HG03520 (cell line): ENCODE data around the gene NPBWR2.
"Not testable (repeated sequence)": the region's sequence is repeated elsewhere in the genome, so short reads cannot be mapped to it uniquely, and the experiment has no call there.

Experiments used
- ATAC-seq: cut with Tn5 transposase; IDR thresholded peaks from one replicate; pipeline ENCODE4 v1.9.1; 2021; ENCODE audit warnings: mild to moderate bottlenecking, moderate library complexity; ENCODE audit not compliant: unreplicated experiment

NPBWR2 gene

DNA sequence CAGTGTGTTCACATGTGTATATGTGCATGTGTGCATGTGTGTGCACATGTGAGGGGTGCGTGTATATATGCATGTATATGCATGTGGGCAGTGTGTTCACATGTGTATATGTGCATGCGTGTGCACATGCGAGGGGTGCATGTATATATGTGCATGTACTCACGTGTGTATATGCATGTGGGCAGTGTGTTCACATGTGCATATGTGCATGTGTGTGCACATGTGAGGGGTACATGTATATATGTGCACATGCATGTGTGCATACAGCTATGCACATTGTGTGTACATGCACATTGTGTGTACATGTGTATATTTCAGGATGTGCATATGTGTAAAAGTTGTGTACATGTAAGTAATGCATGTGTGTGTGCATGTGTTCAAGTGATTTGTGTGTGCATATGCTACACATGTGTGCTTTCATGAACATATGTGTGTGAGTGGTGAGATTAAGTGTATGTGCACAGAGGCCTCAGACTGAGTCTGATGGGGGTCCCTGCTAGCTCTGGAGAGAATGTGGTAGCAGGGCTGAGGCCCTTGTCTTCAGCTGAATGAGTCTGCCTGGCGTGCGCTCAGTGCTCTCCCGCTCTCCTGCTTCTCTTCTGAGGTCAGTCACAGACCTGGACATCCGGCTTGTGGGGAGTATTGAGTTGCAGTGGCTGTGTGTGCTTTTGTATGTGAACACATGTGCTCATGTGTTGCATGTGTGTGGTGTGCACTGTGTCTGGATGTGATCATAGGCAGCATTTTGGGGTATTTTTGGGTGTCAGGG lies 37.0 kb upstream of the NPBWR2 start:
- ATAC-seq: no peak

DNA sequence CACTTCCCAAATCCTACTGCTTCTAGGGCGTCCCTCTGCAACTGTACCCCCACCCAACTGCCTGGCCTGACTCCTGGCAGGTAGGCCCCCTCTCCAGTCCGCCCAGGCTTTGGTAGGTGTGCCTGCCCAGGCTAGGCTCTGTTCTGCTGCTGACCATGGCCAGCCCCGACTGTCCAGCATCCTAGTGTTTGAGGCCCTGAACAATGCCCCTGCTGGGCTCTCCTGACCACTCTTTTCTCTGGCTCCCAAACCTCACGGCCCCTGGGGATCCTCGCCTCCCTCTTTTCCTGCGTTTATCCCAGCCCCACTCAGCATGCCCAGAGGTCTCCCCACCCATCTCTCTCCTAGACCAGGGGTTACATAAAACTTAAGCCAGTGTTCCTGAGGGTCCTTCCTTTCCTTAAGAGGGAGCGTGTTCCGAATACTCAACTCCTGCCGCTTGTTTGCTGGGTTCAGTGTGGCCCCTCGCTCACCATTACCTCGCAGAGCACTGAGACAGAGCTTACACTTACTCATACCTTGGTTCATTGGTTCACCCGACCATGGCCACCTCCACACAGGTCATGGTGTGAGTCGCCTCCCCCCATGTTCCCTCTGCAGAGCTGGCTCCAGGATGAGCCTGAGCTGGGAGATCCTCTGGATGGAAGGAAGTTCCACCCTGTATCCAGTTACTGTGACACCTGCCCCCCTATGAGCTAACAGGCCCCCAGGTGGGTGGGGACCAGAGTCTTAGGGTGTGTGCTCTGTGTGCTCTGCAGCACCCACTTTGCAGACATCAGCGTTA lies 35.8 kb upstream of the NPBWR2 start:
- ATAC-seq: no peak

- no peak for ATAC-seq
Measured at GRCh38 chr20:64142590-64142989, 35.2 kb upstream of the NPBWR2 start.

DNA sequence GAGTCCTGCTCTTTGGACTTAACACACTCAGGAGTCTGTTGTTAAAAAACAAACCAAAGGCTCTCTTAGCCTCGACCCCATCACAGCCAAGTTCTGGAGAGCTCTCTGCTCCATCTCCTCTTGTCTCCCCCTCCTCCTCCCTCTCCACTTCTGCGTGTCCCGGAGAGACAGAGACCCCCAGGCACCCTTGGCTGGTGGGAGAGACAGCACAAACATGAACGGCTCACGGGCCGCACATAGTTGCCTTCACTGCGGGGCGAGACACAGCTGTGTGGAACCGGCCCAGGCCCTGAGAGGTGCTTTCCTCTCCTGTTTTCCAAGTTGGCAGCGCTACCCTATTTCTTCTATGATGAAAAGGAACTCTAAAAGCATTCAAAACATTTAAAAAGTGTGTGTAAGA lies 33.6 kb upstream of the NPBWR2 start:
- no peak for ATAC-seq

- ATAC-seq: no peak
Measured at GRCh38 chr20:64140061-64140931, 32.9 kb upstream of the NPBWR2 start.

DNA sequence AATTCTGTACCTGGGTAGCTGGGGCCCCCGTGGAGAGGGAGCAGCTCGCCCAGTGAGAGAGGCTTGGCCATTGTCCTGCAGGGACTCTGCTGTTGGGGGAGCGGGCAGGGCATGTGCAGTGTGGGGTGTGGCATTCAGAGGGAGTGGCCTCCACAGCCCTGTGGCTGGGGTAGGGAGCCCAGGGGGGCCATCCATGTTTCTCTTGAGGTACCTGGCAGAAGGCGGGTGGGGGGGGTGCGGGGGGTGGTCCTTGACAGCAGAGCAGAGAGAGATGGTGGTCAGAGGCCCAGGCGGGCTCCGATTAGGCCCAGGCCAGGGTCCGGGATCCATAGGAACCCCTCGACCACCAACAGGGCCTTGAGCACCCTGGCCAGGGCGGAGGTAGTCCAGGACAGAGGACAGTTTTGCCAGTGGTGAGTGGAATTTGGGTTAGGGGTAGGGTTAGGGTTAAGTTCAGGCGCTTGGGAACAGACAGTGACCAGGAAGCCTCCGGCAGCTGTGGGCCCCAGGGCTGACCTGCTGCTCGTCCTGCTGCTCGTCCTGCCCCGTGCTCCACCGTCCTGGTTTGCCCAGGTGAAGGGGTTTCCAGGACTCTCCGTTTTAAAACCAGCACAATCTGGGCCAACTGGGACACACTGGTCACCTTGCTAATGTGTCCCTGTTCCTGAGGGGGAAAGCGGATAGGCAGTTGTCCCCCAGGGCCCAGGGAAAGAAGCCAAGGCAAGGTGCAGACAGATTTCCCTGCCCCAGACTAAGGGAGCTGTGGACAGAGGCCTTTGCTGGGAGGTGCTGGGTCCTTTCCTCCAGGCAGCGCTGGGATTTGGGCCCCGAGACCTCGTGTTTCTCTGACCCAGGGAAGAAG lies 32.1 kb upstream of the NPBWR2 start:
- no peak for ATAC-seq

- no peak for ATAC-seq
Measured at GRCh38 chr20:64138276-64138815, 31.0 kb upstream of the NPBWR2 start.

- ATAC-seq: no peak
Measured at GRCh38 chr20:64137598-64138031, 30.2 kb upstream of the NPBWR2 start.

GRCh38 chr20:64136004-64136710 lies 28.8 kb upstream of the NPBWR2 start:
- no peak for ATAC-seq

DNA sequence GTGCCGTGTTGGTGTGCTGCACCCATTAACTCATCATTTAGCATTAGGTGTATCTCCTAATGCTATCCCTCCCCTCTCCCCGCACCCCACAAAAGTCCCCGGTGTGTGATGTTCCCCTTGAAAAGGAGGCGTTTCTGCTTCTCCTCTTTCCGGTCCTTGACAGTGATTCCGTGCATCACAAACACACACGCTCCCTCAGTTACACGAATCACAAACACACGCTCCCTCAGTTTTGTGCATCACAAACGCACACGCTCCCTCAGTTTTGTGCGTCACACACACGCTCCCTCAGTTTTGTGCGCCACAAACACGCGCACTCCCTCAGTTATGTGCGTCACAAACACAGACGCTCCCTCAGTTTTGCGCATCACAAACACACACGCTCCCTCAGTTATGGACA lies 27.4 kb upstream of the NPBWR2 start:
- ATAC-seq: not testable (repeated sequence)

- ATAC-seq: no peak
Measured at GRCh38 chr20:64133951-64134407, 26.6 kb upstream of the NPBWR2 start.

GRCh38 chr20:64131406-64131805 lies 24.0 kb upstream of the NPBWR2 start:
- no peak for ATAC-seq

GRCh38 chr20:64130876-64131275 lies 23.5 kb upstream of the NPBWR2 start:
- ATAC-seq: no peak

- ATAC-seq: no peak
Measured at GRCh38 chr20:64130271-64130670, 22.9 kb upstream of the NPBWR2 start.

- ATAC-seq: no peak
Measured at GRCh38 chr20:64129146-64129782, 21.9 kb upstream of the NPBWR2 start.

DNA sequence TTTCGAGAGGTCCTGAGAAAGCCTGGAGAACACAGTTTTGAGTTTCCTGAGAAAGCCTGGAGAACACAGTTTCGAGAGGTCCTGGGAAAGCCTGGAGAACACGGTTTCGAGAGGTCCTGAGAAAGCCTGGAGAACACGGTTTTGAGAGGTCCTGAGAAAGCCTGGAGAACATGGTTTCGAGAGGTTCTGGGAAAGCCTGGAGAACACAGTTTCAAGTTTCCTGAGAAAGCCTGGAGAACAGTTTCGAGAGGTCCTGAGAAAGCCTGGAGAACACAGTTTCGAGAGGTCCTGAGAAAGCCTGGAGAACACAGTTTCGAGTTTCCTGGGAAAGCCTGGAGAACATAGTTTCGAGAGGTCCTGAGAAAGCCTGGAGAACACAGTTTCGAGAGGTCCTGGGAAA lies 16.2 kb upstream of the NPBWR2 start:
- ATAC-seq: not testable (repeated sequence)

DNA sequence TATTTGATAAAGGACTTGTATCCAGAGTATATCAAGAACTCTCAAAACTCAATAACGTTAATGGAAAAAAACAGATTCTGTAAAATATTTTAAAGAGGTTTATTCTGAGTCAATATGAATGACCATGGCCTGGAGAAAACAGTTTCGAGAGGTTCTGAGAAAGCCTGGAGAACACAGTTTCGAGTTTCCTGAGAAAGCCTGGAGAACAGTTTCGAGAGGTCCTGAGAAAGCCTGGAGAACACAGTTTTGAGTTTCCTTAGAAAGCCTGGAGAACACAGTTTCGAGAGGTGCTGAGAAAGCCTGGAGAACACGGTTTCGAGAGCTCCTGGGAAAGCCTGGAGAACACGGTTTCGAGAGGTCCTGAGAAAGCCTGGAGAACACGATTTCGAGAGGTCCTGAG lies 15.6 kb upstream of the NPBWR2 start:
- not testable (repeated sequence) for ATAC-seq

DNA sequence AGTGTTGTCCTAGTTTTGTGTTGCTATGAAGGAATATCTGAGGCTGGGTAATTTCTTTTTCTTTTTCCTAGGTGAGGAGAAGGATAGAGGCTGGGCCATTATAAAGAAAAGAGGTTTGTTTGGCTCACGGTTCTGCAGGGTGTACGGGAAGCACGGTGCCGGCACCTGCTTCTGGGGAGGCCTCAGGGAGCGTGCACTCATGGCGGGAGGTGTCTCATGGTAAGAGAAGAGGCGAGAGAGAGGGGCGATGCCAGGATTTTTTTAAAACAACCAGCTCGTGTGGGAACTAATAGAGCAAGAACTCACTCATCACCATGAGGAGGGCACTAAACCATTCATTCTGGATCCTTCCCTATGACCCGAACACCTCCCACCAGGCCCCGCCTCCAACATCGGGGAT lies 14.2 kb upstream of the NPBWR2 start:
- no peak for ATAC-seq
